Measurements from ENCODE around the gene SYNJ1. TPM values are rescaled to one million over a fixed set of nuclear protein-coding genes. Genes with fewer than 3 reads are reported as not detected.

Gene SYNJ1
- total RNA-seq, 1 experiment from 2014 or later, result 10.5 TPM

- no TSS peak for BruUV-seq (replicated peaks)
Measured at GRCh38 chr21:32687643-32688345, 40.0 kb downstream of the SYNJ1 start.

GRCh38 chr21:32682696-32683474 lies 44.9 kb downstream of the SYNJ1 start:
- no peak for DNase-seq (ENCODE audit: low read depth, low spot score)
- H3K27ac ChIP-seq (ENCODE audit: low read length), result no peak overlapping the region
- no peaks in the 10 kb centered on the region for H3K4me1 ChIP-seq (ENCODE audit: control insufficient read depth, insufficient read depth, low read length)
- ATAC-seq, result no peak
- ChIA-PET POLR2A (no interaction called here), CTCF (no interaction called here)
- TF ChIP-seq REST (IDR thresholded peaks at IDR 0.05; ENCODE audit: insufficient read depth in 1 of 2, low read depth in 2 of 2, low read length in 1 of 2), result no peak
- TF ChIP-seq, protein P1, sequence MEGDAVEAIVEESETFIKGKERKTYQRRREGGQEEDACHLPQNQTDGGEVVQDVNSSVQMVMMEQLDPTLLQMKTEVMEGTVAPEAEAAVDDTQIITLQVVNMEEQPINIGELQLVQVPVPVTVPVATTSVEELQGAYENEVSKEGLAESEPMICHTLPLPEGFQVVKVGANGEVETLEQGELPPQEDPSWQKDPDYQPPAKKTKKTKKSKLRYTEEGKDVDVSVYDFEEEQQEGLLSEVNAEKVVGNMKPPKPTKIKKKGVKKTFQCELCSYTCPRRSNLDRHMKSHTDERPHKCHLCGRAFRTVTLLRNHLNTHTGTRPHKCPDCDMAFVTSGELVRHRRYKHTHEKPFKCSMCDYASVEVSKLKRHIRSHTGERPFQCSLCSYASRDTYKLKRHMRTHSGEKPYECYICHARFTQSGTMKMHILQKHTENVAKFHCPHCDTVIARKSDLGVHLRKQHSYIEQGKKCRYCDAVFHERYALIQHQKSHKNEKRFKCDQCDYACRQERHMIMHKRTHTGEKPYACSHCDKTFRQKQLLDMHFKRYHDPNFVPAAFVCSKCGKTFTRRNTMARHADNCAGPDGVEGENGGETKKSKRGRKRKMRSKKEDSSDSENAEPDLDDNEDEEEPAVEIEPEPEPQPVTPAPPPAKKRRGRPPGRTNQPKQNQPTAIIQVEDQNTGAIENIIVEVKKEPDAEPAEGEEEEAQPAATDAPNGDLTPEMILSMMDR (IDR thresholded peaks at IDR 0.05), result no peak
- no peak for TF ChIP-seq POLR2AphosphoS5 (IDR thresholded peaks at IDR 0.05; ENCODE audit: low read depth, low read length)
- no peak for TF ChIP-seq SIN3A (IDR thresholded peaks at IDR 0.05; ENCODE audit: borderline replicate concordance, insufficient read depth, low read depth, low read length)
- no peak for TF ChIP-seq TCF7L2 (IDR thresholded peaks at IDR 0.05; ENCODE audit: low read depth, low read length)
- no peaks in the 10 kb centered on the region for H3K27me3 ChIP-seq (ENCODE audit: control insufficient read depth, insufficient read depth, low read length)
- intact Hi-C loops (cut with micrococcal nuclease; ENCODE audit: unreplicated experiment), result no loop called here
- no peak overlapping the region for H3K4me3 ChIP-seq (ENCODE audit: low read depth in 2 of 2, low read length in 2 of 2)
- no peaks in the 10 kb centered on the region for H3K9me3 ChIP-seq (ENCODE audit: control insufficient read depth, insufficient read depth, low read depth, low read length)
- in situ Hi-C loops (cut with HindIII; ENCODE audit: low pct_unique_long_range_greater_than_20kb, low sequenced_read_pairs), result no loop called here
- BruUV-seq (replicated peaks), result no TSS peak
- peaks cover 3% of the 10 kb centered on the region for H3K36me3 ChIP-seq (ENCODE audit: control insufficient read depth, insufficient read depth, low read length)

More at GRCh38 chr21:32687643-32688345, 40.0 kb downstream of the SYNJ1 start:
- ChIA-PET POLR2A (no interaction called here), CTCF (no interaction called here)
- intact Hi-C loops (cut with micrococcal nuclease; ENCODE audit: unreplicated experiment), result no loop called here
- no peaks in the 10 kb centered on the region for H3K36me3 ChIP-seq (ENCODE audit: control insufficient read depth, insufficient read depth, low read length)
- TF ChIP-seq, protein P1 (IDR thresholded peaks at IDR 0.05), result 0 out of 2 replicates have a peak, but pooled peaks have one; percentile 10
- TF ChIP-seq REST (IDR thresholded peaks at IDR 0.05; ENCODE audit: insufficient read depth in 1 of 2, low read depth in 2 of 2, low read length in 1 of 2) (no peak), SIN3A (IDR thresholded peaks at IDR 0.05; ENCODE audit: borderline replicate concordance, insufficient read depth, low read depth, low read length) (no peak), TCF7L2 (IDR thresholded peaks at IDR 0.05; ENCODE audit: low read depth, low read length) (no peak), POLR2AphosphoS5 (IDR thresholded peaks at IDR 0.05; ENCODE audit: low read depth, low read length) (no peak)
- H3K4me3 ChIP-seq (ENCODE audit: low read depth in 2 of 2, low read length in 2 of 2), result no peak overlapping the region
- H3K9me3 ChIP-seq (ENCODE audit: control insufficient read depth, insufficient read depth, low read depth, low read length), result no peaks in the 10 kb centered on the region
- DNase-seq (ENCODE audit: low read depth, low spot score) (no peak), ATAC-seq (no peak)
- in situ Hi-C loops (cut with HindIII; ENCODE audit: low pct_unique_long_range_greater_than_20kb, low sequenced_read_pairs), result no loop called here
- H3K27me3 ChIP-seq (ENCODE audit: control insufficient read depth, insufficient read depth, low read length), result no peaks in the 10 kb centered on the region
- no peak overlapping the region for H3K27ac ChIP-seq (ENCODE audit: low read length)
- no peaks in the 10 kb centered on the region for H3K4me1 ChIP-seq (ENCODE audit: control insufficient read depth, insufficient read depth, low read length)
